Glutamatergic neuron (in vitro differentiated cells): ENCODE data around the gene SLC5A8. TPM values are rescaled to one million over a fixed set of nuclear protein-coding genes. Genes with fewer than 3 reads are reported as not detected.
A peak's percentile ranks its signal among the peaks of the same experiment; 100 is the strongest.
"Not testable (repeated sequence)": the region's sequence is repeated elsewhere in the genome, so short reads cannot be mapped to it uniquely, and the experiment has no call there.

Source experiments
- DNase-seq: peaks from one replicate; pipeline ENCODE4 v3.0.0; 2022
- H3K27ac Mint-ChIP-seq: one replicate; pipeline ENCODE4 v1.8.0; 2020; ENCODE audit warnings: mild to moderate bottlenecking, mixed read lengths, inconsistent platforms; ENCODE audit not compliant: unreplicated experiment
- H3K27me3 Mint-ChIP-seq: one replicate; pipeline ENCODE4 v1.8.0; 2020; ENCODE audit warnings: mild to moderate bottlenecking, moderate library complexity, mixed read lengths, inconsistent platforms; ENCODE audit not compliant: unreplicated experiment
- H3K36me3 Mint-ChIP-seq: one replicate; pipeline ENCODE4 v1.8.0; 2020; ENCODE audit warnings: mild to moderate bottlenecking, mixed read lengths, inconsistent platforms; ENCODE audit not compliant: unreplicated experiment
- H3K4me1 Mint-ChIP-seq: one replicate; pipeline ENCODE4 v1.8.0; 2020; ENCODE audit warnings: mild to moderate bottlenecking, low read depth, mixed read lengths, inconsistent platforms; ENCODE audit not compliant: unreplicated experiment
- H3K4me3 Mint-ChIP-seq: one replicate; pipeline ENCODE4 v1.8.0; 2020; ENCODE audit warnings: mild to moderate bottlenecking, mixed read lengths, inconsistent platforms; ENCODE audit not compliant: unreplicated experiment
- H3K9me3 Mint-ChIP-seq: one replicate; pipeline ENCODE4 v1.8.0; 2020; ENCODE audit warnings: mild to moderate bottlenecking, moderate library complexity, mixed read lengths, inconsistent platforms; ENCODE audit not compliant: unreplicated experiment
- CTCF ChIP-seq: fragments of 200-600 bp; sonication (generic); IDR thresholded peaks from one replicate; pipeline ENCODE4 v1.5.0; 2021; ENCODE audit not compliant: partially characterized antibody, unreplicated experiment
- total RNA-seq: library from RNA; stranded (reverse); fragmentation: NEBNext Ultra II Directional; extraction: Animal tissue kit (Norgen Biotek cat#: 25700); gene quantifications from one replicate; pipeline ENCODE4 v1.2.1, GENCODE V29; 2021; ENCODE audit not compliant: unreplicated experiment

SLC5A8 gene
- total RNA-seq, 1 donor from 2014 or later = not detected

- Mint-ChIP-seq H3K4me1 (no peaks in the 10 kb centered on the region), H3K36me3 (no peaks in the 10 kb centered on the region), H3K4me3 (no peak overlapping the region), H3K9me3 (no peaks in the 10 kb centered on the region), H3K27me3 (peaks cover 2% of the 10 kb centered on the region), H3K27ac (peak overlapping the region; percentile 20)
- no peak for DNase-seq
- TF ChIP-seq CTCF = no peak
Measured at GRCh38 chr12:101165319-101165718, 44.7 kb downstream of the SLC5A8 start.

- H3K27me3 Mint-ChIP-seq, DNase-seq, H3K27ac Mint-ChIP-seq, H3K36me3 Mint-ChIP-seq, H3K9me3 Mint-ChIP-seq, H3K4me1 Mint-ChIP-seq: not testable (repeated sequence)
- H3K4me3 Mint-ChIP-seq = peak overlapping the region; percentile 81
Measured at GRCh38 chr12:101145777-101146431, 64.1 kb downstream of the SLC5A8 start.

GRCh38 chr12:101127521-101128219 is 82.4 kb downstream of the SLC5A8 start:
- Mint-ChIP-seq H3K4me1 (peaks cover 1% of the 10 kb centered on the region), H3K4me3 (no peak overlapping the region), H3K9me3 (no peaks in the 10 kb centered on the region), H3K27me3 (peaks cover 4% of the 10 kb centered on the region), H3K36me3 (peaks cover 6% of the 10 kb centered on the region), H3K27ac (no peak overlapping the region)
- no peak for TF ChIP-seq CTCF
- DNase-seq = no peak

- Mint-ChIP-seq H3K4me3 (no peak overlapping the region), H3K27me3 (no peaks in the 10 kb centered on the region), H3K9me3 (no peaks in the 10 kb centered on the region), H3K4me1 (no peaks in the 10 kb centered on the region), H3K27ac (no peak overlapping the region), H3K36me3 (no peaks in the 10 kb centered on the region)
- DNase-seq = no peak
- no peak for TF ChIP-seq CTCF
Measured at GRCh38 chr12:101117842-101118241, 92.2 kb downstream of the SLC5A8 start.

GRCh38 chr12:101116911-101117310 is 93.1 kb downstream of the SLC5A8 start:
- no peak for TF ChIP-seq CTCF
- H3K4me3 Mint-ChIP-seq = no peak overlapping the region
- no peaks in the 10 kb centered on the region for H3K27me3 Mint-ChIP-seq
- H3K9me3 Mint-ChIP-seq = no peaks in the 10 kb centered on the region
- H3K36me3 Mint-ChIP-seq = no peaks in the 10 kb centered on the region
- H3K4me1 Mint-ChIP-seq = no peaks in the 10 kb centered on the region
- no peak overlapping the region for H3K27ac Mint-ChIP-seq
- no peak for DNase-seq
